ENCODE data around the gene ZBTB12.
"Not testable (repeated sequence)": the region's sequence is repeated elsewhere in the genome, so short reads cannot be mapped to it uniquely, and the experiment has no call there.

The ZBTB12 gene

GRCh38 chr6:31919624-31920303 is 17.9 kb upstream of the ZBTB12 start:
- DNase-seq = no peak

- DNase-seq = no peak
Measured at GRCh38 chr6:31918069-31918720, 16.3 kb upstream of the ZBTB12 start.

GRCh38 chr6:31915756-31916155 is 13.9 kb upstream of the ZBTB12 start:
- DNase-seq = no peak

- no peak for DNase-seq
Measured at GRCh38 chr6:31915351-31915750, 13.5 kb upstream of the ZBTB12 start.

- DNase-seq = no peak
Measured at GRCh38 chr6:31911826-31912585, 10.1 kb upstream of the ZBTB12 start.

- DNase-seq = not testable (repeated sequence)
Measured at GRCh38 chr6:31909298-31909697, 7.4 kb upstream of the ZBTB12 start.

GRCh38 chr6:31908791-31909190 is 6.9 kb upstream of the ZBTB12 start:
- DNase-seq = no peak

- DNase-seq = not testable (repeated sequence)
Measured at GRCh38 chr6:31908255-31908654, 6.4 kb upstream of the ZBTB12 start.

- DNase-seq = no peak
Measured at GRCh38 chr6:31907158-31907813, 5.4 kb upstream of the ZBTB12 start.

GRCh38 chr6:31906727-31907126 is 4.8 kb upstream of the ZBTB12 start:
- DNase-seq = not testable (repeated sequence)

- peak; percentile 22 for DNase-seq
Measured at GRCh38 chr6:31906122-31906521, 4.2 kb upstream of the ZBTB12 start.

- DNase-seq = no peak
Measured at GRCh38 chr6:31905041-31905440, 3.2 kb upstream of the ZBTB12 start.

GRCh38 chr6:31903957-31904356 is 2.1 kb upstream of the ZBTB12 start:
- no peak for DNase-seq

- peak; percentile 79 for DNase-seq
Measured at GRCh38 chr6:31901415-31901952, 402 bp downstream of the ZBTB12 start.

GRCh38 chr6:31900917-31901414 is 920 bp downstream of the ZBTB12 start:
- DNase-seq = no peak

GRCh38 chr6:31899882-31900722 is 1.8 kb downstream of the ZBTB12 start:
- DNase-seq = no peak

- DNase-seq = no peak
Measured at GRCh38 chr6:31899215-31899614, 2.7 kb downstream of the ZBTB12 start.

GRCh38 chr6:31898383-31899011 is 3.4 kb downstream of the ZBTB12 start:
- peak; percentile 82 for DNase-seq

- peak; percentile 90 for DNase-seq
Measured at GRCh38 chr6:31897612-31898382, 4.1 kb downstream of the ZBTB12 start, which contains the start of gene EHMT2. Gene EHMT2, minus strand, starts transcription at chr6:31897698. Its CDS starts 21 bp downstream, at chr6:31897677.

GRCh38 chr6:31896856-31897611 is 4.9 kb downstream of the ZBTB12 start:
- peak; percentile 53 for DNase-seq
